Peyer's patch (tissue), 4 donors: ENCODE data around the gene PTPN2. TPM values are rescaled to one million over a fixed set of nuclear protein-coding genes. Genes with fewer than 3 reads are reported as not detected.

ENCODE experiments used
- DNase-seq, 3 donors: peaks; one replicate each; pipeline ENCODE4 v3.0.0-alpha.2; 2017 to 2019
- H3K27ac ChIP-seq, 4 donors: fragments of 200-600 bp; sonication (generic); one replicate each; pipeline ENCODE4 v1.5.1; 2016 to 2019
- H3K27me3 ChIP-seq, 2 donors: fragments of 200-600 bp; sonication (generic); one replicate each; pipeline ENCODE4 v1.5.1; 2019
- H3K36me3 ChIP-seq, 3 donors: fragments of 200-600 bp; sonication (generic); one replicate each; pipeline ENCODE4 v1.5.1; 2016 to 2019
- H3K4me1 ChIP-seq, 4 donors: fragments of 200-600 bp; sonication (generic); one replicate each; pipeline ENCODE4 v1.5.1; 2016 to 2019
- H3K4me3 ChIP-seq, 4 donors: fragments of 200-600 bp; sonication (generic); 1 replicate in 3 of 4; 2 replicates in 1 of 4; pipeline ENCODE4 v1.5.1; 2016 to 2019; ENCODE audit warnings: mild to moderate bottlenecking in 1 of 4
- H3K9me3 ChIP-seq, 4 donors: fragments of 200-600 bp; sonication (generic); one replicate each; pipeline ENCODE4 v1.5.1; 2016 to 2019; ENCODE audit warnings: mild to moderate bottlenecking in 1 of 4
- CTCF ChIP-seq, 6 experiments: fragments of 450-650 bp in 4 of 6; fragments of 200-600 bp in 2 of 6; sonication (generic) in 1 of 6; IDR thresholded peaks; one replicate each; pipeline ENCODE4 v1.5.1; 2017 to 2019; ENCODE audit warnings: antibody characterized with exemption in 6 of 6, mild to moderate bottlenecking in 3 of 6, moderate library complexity in 1 of 6
- POLR2A ChIP-seq, 2 donors: fragments of 450-650 bp; IDR thresholded peaks; one replicate each; pipeline ENCODE4 v1.5.1; 2017; ENCODE audit warnings: antibody characterized with exemption in 2 of 2, mild to moderate bottlenecking in 2 of 2, moderate library complexity in 2 of 2
- total RNA-seq, 4 donors: library from RNA; depleted of rRNA; stranded (reverse); fragments of >200 nt; gene quantifications; one replicate each; pipeline ENCODE4 v1.1.0, GENCODE V29; 2016

Gene PTPN2
- total RNA-seq, 4 donors from 2014 or later: 28.9 to 43.7 (median 29.3) TPM

- H3K9me3 ChIP-seq: no peaks in the 10 kb centered on the region
- DNase-seq: peak in 2 of 3 donors; percentile 24 to 54
- no peaks in the 10 kb centered on the region for H3K36me3 ChIP-seq
- H3K27me3 ChIP-seq: no peaks in the 10 kb centered on the region
- peak overlapping the region in 1 of 4 donors; percentile 52 for H3K27ac ChIP-seq
- peak overlapping the region; percentile 29 to 52 (median 42) for H3K4me3 ChIP-seq
- peaks cover 0 to 8% (median 0%) of the 10 kb centered on the region in 4 donors for H3K4me1 ChIP-seq
- TF ChIP-seq POLR2A (IDR thresholded peaks at IDR 0.05) (no peak), CTCF (IDR thresholded peaks at IDR 0.05) (no peak)
Observed at GRCh38 chr18:12911025-12911928, 27.2 kb upstream of the PTPN2 start.

- no peak overlapping the region for H3K4me3 ChIP-seq
- no peak for DNase-seq
- peaks cover 0 to 8% (median 0%) of the 10 kb centered on the region in 4 donors for H3K4me1 ChIP-seq
- H3K27ac ChIP-seq: no peak overlapping the region
- no peaks in the 10 kb centered on the region for H3K36me3 ChIP-seq
- H3K27me3 ChIP-seq: no peaks in the 10 kb centered on the region
- TF ChIP-seq CTCF (IDR thresholded peaks at IDR 0.05): no peak
- TF ChIP-seq POLR2A (IDR thresholded peaks at IDR 0.05): no peak
- no peaks in the 10 kb centered on the region for H3K9me3 ChIP-seq
Observed at GRCh38 chr18:12908706-12909105, 24.7 kb upstream of the PTPN2 start.

GRCh38 chr18:12907258-12907925, 23.4 kb upstream of the PTPN2 start:
- no peaks in the 10 kb centered on the region for H3K36me3 ChIP-seq
- H3K4me1 ChIP-seq: peaks cover 0 to 8% (median 0%) of the 10 kb centered on the region in 4 donors
- no peak overlapping the region for H3K4me3 ChIP-seq
- DNase-seq: no peak
- TF ChIP-seq POLR2A (IDR thresholded peaks at IDR 0.05) (no peak), CTCF (IDR thresholded peaks at IDR 0.05) (no peak)
- H3K9me3 ChIP-seq: no peaks in the 10 kb centered on the region
- no peaks in the 10 kb centered on the region for H3K27me3 ChIP-seq
- H3K27ac ChIP-seq: no peak overlapping the region

- Histone ChIP-seq H3K4me3 (no peak overlapping the region), H3K4me1 (peaks cover 0 to 8% (median 0%) of the 10 kb centered on the region in 4 donors), H3K36me3 (no peaks in the 10 kb centered on the region), H3K27ac (no peak overlapping the region), H3K27me3 (no peaks in the 10 kb centered on the region), H3K9me3 (no peaks in the 10 kb centered on the region)
- TF ChIP-seq POLR2A (IDR thresholded peaks at IDR 0.05) (no peak), CTCF (IDR thresholded peaks at IDR 0.05) (no peak)
- no peak for DNase-seq
Observed at GRCh38 chr18:12906773-12907172, 22.7 kb upstream of the PTPN2 start.

GRCh38 chr18:12906119-12906518, 22.1 kb upstream of the PTPN2 start:
- Histone ChIP-seq H3K27ac (no peak overlapping the region), H3K9me3 (no peaks in the 10 kb centered on the region), H3K4me3 (no peak overlapping the region), H3K36me3 (no peaks in the 10 kb centered on the region), H3K4me1 (peaks cover 0 to 4% (median 0%) of the 10 kb centered on the region in 4 donors), H3K27me3 (no peaks in the 10 kb centered on the region)
- no peak for DNase-seq
- no peak for TF ChIP-seq POLR2A (IDR thresholded peaks at IDR 0.05)
- no peak for TF ChIP-seq CTCF (IDR thresholded peaks at IDR 0.05)
